ENCODE measurements around the gene DERL3. TPM values are rescaled to one million over a fixed set of nuclear protein-coding genes. Genes with fewer than 3 reads are reported as not detected.
A peak's percentile ranks its signal among the peaks of the same experiment; 100 is the strongest.

The DERL3 gene
- total and polyA plus RNA-seq, 2 donors (not counting 1 experiment from before 2014, with no cell fraction given), result 77.0 to 142 TPM

- DNase-seq (no peak), ATAC-seq (ENCODE audit: low read depth) (no peak)
- intact Hi-C loops (cut with micrococcal nuclease), result loop anchor here (5.0 to 10.0 kb wide), 3 partner anchors 217 to 700 kb away; partner anchors contain the start of genes RAB36 and RSPH14
- Mint-ChIP-seq H3K4me3 (peak overlapping the region; percentile 79), H3K27ac (peak overlapping the region; percentile 98), H3K4me1 (peaks cover 82% of the 10 kb centered on the region), H3K27me3 (no peaks in the 10 kb centered on the region), H3K9me3 (ENCODE audit: insufficient read depth) (no peaks in the 10 kb centered on the region)
- H3K4me3 ChIP-seq (ENCODE audit: control extremely low read depth in 1 of 5, extremely low read depth in 1 of 5, insufficient read depth in 1 of 5, low read depth in 2 of 5, low read length in 4 of 5), result peak overlapping the region in 4 of 5 experiments; percentile 1 to 6 (median 6)
- TF ChIP-seq CTCF (IDR thresholded peaks at IDR 0.05), result no peak
- TF ChIP-seq EZH2 (IDR thresholded peaks at IDR 0.05; ENCODE audit: borderline replicate concordance, insufficient read depth, low read depth, low read length, poor library complexity, severe bottlenecking), result no peak
- H3K9ac ChIP-seq (ENCODE audit: low read length), result peak overlapping the region; percentile 47
- H3K79me2 ChIP-seq (ENCODE audit: control insufficient read depth, insufficient read depth, low read length), result peaks cover 10% of the 10 kb centered on the region
- H3K27ac ChIP-seq (ENCODE audit: low read length in 2 of 2), result peak overlapping the region; percentile 73 to 82
- 72% methylated on average over 8 of the region's 8 CpGs for WGBS (ENCODE audit: insufficient coverage)
- ChIA-PET POLR2A (interaction anchor here (0.7 to 4.5 kb wide), 17 partner anchors 9 to 637 kb away, joined by 3 to 50 read pairs (median 7); partner anchors contain the start of genes CHCHD10, MIF, MMP11 and SLC2A11), CTCF (interaction anchor here (0.7 to 9.7 kb wide), 10 partner anchors 8 to 108 kb away, joined by 3 to 183 read pairs (median 6); partner anchors contain the start of genes CHCHD10, MIF, MMP11 and SLC2A11)
- peak overlapping the region; percentile 75 for H3K4me2 ChIP-seq (replicated peaks; ENCODE audit: low read depth, low read length, poor library complexity, severe bottlenecking)
- H3K9me3 ChIP-seq (ENCODE audit: control extremely low read depth in 1 of 3, control insufficient read depth in 2 of 3, insufficient read depth in 1 of 3, low read length in 2 of 3), result peaks cover 0 to 5% (median 0%) of the 10 kb centered on the region in 3 donors
- no peaks in the 10 kb centered on the region for H4K20me1 ChIP-seq (ENCODE audit: control insufficient read depth, insufficient read depth, low read length, poor library complexity, severe bottlenecking)
- peaks cover 55 to 82% of the 10 kb centered on the region in 2 donors for H3K4me1 ChIP-seq (ENCODE audit: control insufficient read depth in 2 of 2, insufficient read depth in 2 of 2, low read length in 2 of 2)
- no peaks in the 10 kb centered on the region for H3K36me3 ChIP-seq (replicated peaks in 1 of 2; ENCODE audit: control extremely low read depth in 1 of 2, control insufficient read depth in 1 of 2, extremely low read depth in 1 of 2, insufficient read depth in 2 of 2, low read length in 1 of 2)
- H2AFZ ChIP-seq (ENCODE audit: insufficient read depth, low read depth, low read length, poor library complexity, severe bottlenecking), result no peak overlapping the region
- H3K27me3 ChIP-seq (replicated peaks in 1 of 4; ENCODE audit: control extremely low read depth in 1 of 4, control insufficient read depth in 3 of 4, insufficient read depth in 4 of 4, low read length in 3 of 4), result no peaks in the 10 kb centered on the region
Measured at GRCh38 chr22:23844739-23845202, 6.0 kb upstream of the DERL3 start.

GRCh38 chr22:23842599-23842998 lies 3.8 kb upstream of the DERL3 start:
- Mint-ChIP-seq H3K4me3 (peak overlapping the region; percentile 26), H3K9me3 (ENCODE audit: insufficient read depth) (no peaks in the 10 kb centered on the region), H3K27ac (peak overlapping the region; percentile 86), H3K4me1 (peaks cover 79% of the 10 kb centered on the region), H3K27me3 (no peaks in the 10 kb centered on the region)
- 45% methylated on average over 4 of the region's 4 CpGs for WGBS (ENCODE audit: insufficient coverage)
- ChIA-PET POLR2A (interaction anchor here (0.6 to 4.5 kb wide), 5 partner anchors 15 to 194 kb away, joined by 6 to 39 read pairs (median 7); partner anchors contain the start of genes MMP11, SLC2A11 and ZNF70), CTCF (interaction anchor here (0.8 to 9.7 kb wide), 2 partner anchors 17 to 74 kb away, joined by 3 to 183 read pairs; partner anchors contain the start of genes CHCHD10 and MMP11)
- no peak overlapping the region for H3K4me3 ChIP-seq (ENCODE audit: control extremely low read depth in 1 of 5, extremely low read depth in 1 of 5, insufficient read depth in 1 of 5, low read depth in 2 of 5, low read length in 4 of 5)
- no peaks in the 10 kb centered on the region for H3K27me3 ChIP-seq (replicated peaks in 1 of 4; ENCODE audit: control extremely low read depth in 1 of 4, control insufficient read depth in 3 of 4, insufficient read depth in 4 of 4, low read length in 3 of 4)
- H3K4me2 ChIP-seq (replicated peaks; ENCODE audit: low read depth, low read length, poor library complexity, severe bottlenecking), result no peak overlapping the region
- H4K20me1 ChIP-seq (ENCODE audit: control insufficient read depth, insufficient read depth, low read length, poor library complexity, severe bottlenecking), result no peaks in the 10 kb centered on the region
- H3K9me3 ChIP-seq (ENCODE audit: control extremely low read depth in 1 of 3, control insufficient read depth in 2 of 3, insufficient read depth in 1 of 3, low read length in 2 of 3), result peaks cover 0 to 5% (median 0%) of the 10 kb centered on the region in 3 donors
- no peak overlapping the region for H3K9ac ChIP-seq (ENCODE audit: low read length)
- intact Hi-C loops (cut with micrococcal nuclease), result loop anchor here (10.0 kb wide), 1 partner anchor 698 kb away; the partner anchor contains the start of genes RAB36 and RSPH14
- H3K27ac ChIP-seq (ENCODE audit: low read length in 2 of 2), result peak overlapping the region in 1 of 2 donors; percentile 21
- DNase-seq (no peak), ATAC-seq (ENCODE audit: low read depth) (no peak)
- H3K36me3 ChIP-seq (replicated peaks in 1 of 2; ENCODE audit: control extremely low read depth in 1 of 2, control insufficient read depth in 1 of 2, extremely low read depth in 1 of 2, insufficient read depth in 2 of 2, low read length in 1 of 2), result no peaks in the 10 kb centered on the region
- peaks cover 55 to 76% of the 10 kb centered on the region in 2 donors for H3K4me1 ChIP-seq (ENCODE audit: control insufficient read depth in 2 of 2, insufficient read depth in 2 of 2, low read length in 2 of 2)
- TF ChIP-seq CTCF (IDR thresholded peaks at IDR 0.05), result no peak
- no peak for TF ChIP-seq EZH2 (IDR thresholded peaks at IDR 0.05; ENCODE audit: borderline replicate concordance, insufficient read depth, low read depth, low read length, poor library complexity, severe bottlenecking)
- H3K79me2 ChIP-seq (ENCODE audit: control insufficient read depth, insufficient read depth, low read length), result peaks cover under 1% of the 10 kb centered on the region
- H2AFZ ChIP-seq (ENCODE audit: insufficient read depth, low read depth, low read length, poor library complexity, severe bottlenecking), result no peak overlapping the region

Measured in B cell (primary cell).